22Rv1 (cell line): ENCODE results near the gene KIF17.

Experiments
- CTCF ChIP-seq: fragments of 450-650 bp; IDR thresholded peaks from 2 replicates; pipeline ENCODE4 v1.5.1; 2017; ENCODE audit warnings: mild to moderate bottlenecking
- ZFX ChIP-seq: fragments of 450-650 bp; IDR thresholded peaks from 2 replicates; pipeline ENCODE4 v1.6.1; 2017; ENCODE audit warnings: antibody characterized with exemption, borderline replicate concordance

GRCh38 chr1:20624709-20625108, 93.1 kb downstream of the KIF17 start:
- no peak for TF ChIP-seq CTCF
- TF ChIP-seq ZFX: no peak
